ENCODE data around the gene PARD6B.

The PARD6B gene

GRCh38 chr20:50715694-50716093, 15.7 kb upstream of the PARD6B start:
- no peak overlapping the region for H3K4me2 ChIP-seq
- no peak overlapping the region for H3K9ac ChIP-seq
- H3K79me2 ChIP-seq (ENCODE audit: insufficient read depth, low read depth): no peaks in the 10 kb centered on the region
- H3K4me3 ChIP-seq (IDR thresholded peaks at IDR 0.05; ENCODE audit: insufficient read depth, low read depth, low read length): no peak overlapping the region
- no peaks in the 10 kb centered on the region for H3K4me1 ChIP-seq (ENCODE audit: low read depth, poor library complexity, severe bottlenecking)
- no peaks in the 10 kb centered on the region for H4K20me1 ChIP-seq (ENCODE audit: insufficient read depth)
- H3K27me3 ChIP-seq (ENCODE audit: insufficient read depth, low read depth): no peaks in the 10 kb centered on the region
- no peak overlapping the region for H3K27ac ChIP-seq
- no peak overlapping the region for H2AFZ ChIP-seq (ENCODE audit: low read depth)
- H3K36me3 ChIP-seq (ENCODE audit: insufficient read depth): no peaks in the 10 kb centered on the region
- TF ChIP-seq CTCF (conservative IDR thresholded peaks at IDR 0.05; ENCODE audit: low read depth, low read length): no peak

- Histone ChIP-seq H4K20me1 (ENCODE audit: insufficient read depth) (no peaks in the 10 kb centered on the region), H2AFZ (ENCODE audit: low read depth) (no peak overlapping the region), H3K4me2 (no peak overlapping the region), H3K4me3 (IDR thresholded peaks at IDR 0.05; ENCODE audit: insufficient read depth, low read depth, low read length) (no peak overlapping the region), H3K9ac (no peak overlapping the region), H3K36me3 (ENCODE audit: insufficient read depth) (no peaks in the 10 kb centered on the region), H3K79me2 (ENCODE audit: insufficient read depth, low read depth) (no peaks in the 10 kb centered on the region), H3K27ac (no peak overlapping the region), H3K4me1 (ENCODE audit: low read depth, poor library complexity, severe bottlenecking) (no peaks in the 10 kb centered on the region), H3K27me3 (ENCODE audit: insufficient read depth, low read depth) (no peaks in the 10 kb centered on the region)
- TF ChIP-seq CTCF (conservative IDR thresholded peaks at IDR 0.05; ENCODE audit: low read depth, low read length): no peak
Measured at GRCh38 chr20:50716518-50716917, 14.9 kb upstream of the PARD6B start.

DNA sequence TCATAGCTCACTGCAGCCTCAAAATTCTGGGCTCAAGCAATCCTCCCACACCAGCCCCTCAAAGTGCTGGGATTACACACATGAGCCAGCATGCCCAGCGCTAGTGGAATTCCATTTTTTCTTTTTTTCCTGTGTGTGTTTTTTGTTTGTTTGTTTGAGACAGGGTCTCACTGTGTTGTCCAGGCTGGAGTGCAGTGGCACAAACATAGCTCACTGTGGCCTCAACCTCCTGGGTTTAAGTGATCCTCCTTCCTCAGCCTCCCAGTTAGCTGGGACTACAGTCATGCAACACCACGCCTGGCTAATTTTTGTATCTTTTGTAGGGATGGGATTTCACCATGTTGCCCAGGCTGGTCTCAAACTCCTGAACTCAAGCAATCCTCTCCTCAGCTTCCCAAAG, 14.1 kb upstream of the PARD6B start:
- Histone ChIP-seq H2AFZ (ENCODE audit: low read depth) (no peak overlapping the region), H4K20me1 (ENCODE audit: insufficient read depth) (no peaks in the 10 kb centered on the region), H3K4me3 (IDR thresholded peaks at IDR 0.05; ENCODE audit: insufficient read depth, low read depth, low read length) (no peak overlapping the region), H3K4me1 (ENCODE audit: low read depth, poor library complexity, severe bottlenecking) (no peaks in the 10 kb centered on the region), H3K27ac (no peak overlapping the region), H3K4me2 (no peak overlapping the region), H3K79me2 (ENCODE audit: insufficient read depth, low read depth) (no peaks in the 10 kb centered on the region), H3K27me3 (ENCODE audit: insufficient read depth, low read depth) (no peaks in the 10 kb centered on the region), H3K36me3 (ENCODE audit: insufficient read depth) (no peaks in the 10 kb centered on the region), H3K9ac (no peak overlapping the region)
- TF ChIP-seq CTCF (conservative IDR thresholded peaks at IDR 0.05; ENCODE audit: low read depth, low read length): no peak

GRCh38 chr20:50717974-50718761, 13.2 kb upstream of the PARD6B start:
- no peak for TF ChIP-seq CTCF (conservative IDR thresholded peaks at IDR 0.05; ENCODE audit: low read depth, low read length)
- H3K4me2 ChIP-seq: no peak overlapping the region
- no peak overlapping the region for H2AFZ ChIP-seq (ENCODE audit: low read depth)
- H3K36me3 ChIP-seq (ENCODE audit: insufficient read depth): no peaks in the 10 kb centered on the region
- no peaks in the 10 kb centered on the region for H3K27me3 ChIP-seq (ENCODE audit: insufficient read depth, low read depth)
- H3K9ac ChIP-seq: no peak overlapping the region
- no peak overlapping the region for H3K4me3 ChIP-seq (IDR thresholded peaks at IDR 0.05; ENCODE audit: insufficient read depth, low read depth, low read length)
- no peaks in the 10 kb centered on the region for H3K79me2 ChIP-seq (ENCODE audit: insufficient read depth, low read depth)
- H3K27ac ChIP-seq: no peak overlapping the region
- no peaks in the 10 kb centered on the region for H3K4me1 ChIP-seq (ENCODE audit: low read depth, poor library complexity, severe bottlenecking)
- no peaks in the 10 kb centered on the region for H4K20me1 ChIP-seq (ENCODE audit: insufficient read depth)

Data from KMS-11 (cell line).